DND-41 (cell line): ENCODE data around the gene UBE2E1.

ENCODE experiments used
- CTCF ChIP-seq: IDR thresholded peaks from 2 replicates; pipeline ENCODE4 v1.5.1; 2012; ENCODE audit warnings: borderline replicate concordance, low read length, moderate library complexity, mild to moderate bottlenecking; ENCODE audit not compliant: poor library complexity, severe bottlenecking; ENCODE audit errors: extremely low read depth
- EZH2 ChIP-seq: IDR thresholded peaks from 3 replicates; pipeline ENCODE4 v1.6.1; 2012; ENCODE audit warnings: borderline replicate concordance, low read depth, mild to moderate bottlenecking, moderate library complexity, low read length, inconsistent platforms; ENCODE audit not compliant: severe bottlenecking

- TF ChIP-seq CTCF = no peak
- TF ChIP-seq EZH2 = no peak
Measured at GRCh38 chr3:23913182-23913581, 107.4 kb downstream of the UBE2E1 start.
